CD14-positive monocyte (primary cell): ENCODE data around the gene BBS9. TPM values are rescaled to one million over a fixed set of nuclear protein-coding genes. Genes with fewer than 3 reads are reported as not detected.

ENCODE experiments used
- DNase-seq, 3 donors: peaks; one replicate each; pipeline ENCODE4 v3.0.0-alpha.2; 2011 to 2022
- H2AFZ ChIP-seq: 2 replicates; pipeline ENCODE4 v1.6.0; 2012; ENCODE audit warnings: mild to moderate bottlenecking, low read depth, low read length, inconsistent platforms; ENCODE audit not compliant: insufficient read depth, poor library complexity, severe bottlenecking
- H3K27ac ChIP-seq, 2 donors: 1 replicate in 1 of 2; 2 replicates in 1 of 2; pipeline ENCODE4 v1.5.1; 2012 to 2013; ENCODE audit warnings: low read length in 2 of 2, control low read depth in 1 of 2, inconsistent platforms in 1 of 2, low read depth in 1 of 2, mild to moderate bottlenecking in 1 of 2
- H3K27me3 ChIP-seq, 2 donors: one replicate each; pipeline versions ENCODE4 v1.6.0 to v1.6.1; 2011 to 2013; ENCODE audit warnings: low read length in 2 of 2; ENCODE audit not compliant: control insufficient read depth in 2 of 2, insufficient read depth in 2 of 2
- H3K36me3 ChIP-seq, 2 donors: replicated peaks in 1 of 2; 1 replicate in 1 of 2; 2 replicates in 1 of 2; pipeline versions ENCODE4 v1.5.1 to v1.6.1; 2012 to 2013; ENCODE audit warnings: low read length in 2 of 2, control low read depth in 1 of 2, inconsistent platforms in 1 of 2, mild to moderate bottlenecking in 1 of 2; ENCODE audit not compliant: insufficient read depth in 2 of 2, control insufficient read depth in 1 of 2
- H3K4me1 ChIP-seq, 2 donors: 1 replicate in 1 of 2; 2 replicates in 1 of 2; pipeline versions ENCODE4 v1.5.1 to v1.6.1; 2012 to 2013; ENCODE audit warnings: low read length in 2 of 2, control low read depth in 1 of 2, inconsistent platforms in 1 of 2, mild to moderate bottlenecking in 1 of 2, moderate library complexity in 1 of 2; ENCODE audit not compliant: insufficient read depth in 2 of 2, control insufficient read depth in 1 of 2
- H3K4me2 ChIP-seq: replicated peaks from 2 replicates; pipeline ENCODE3; 2012; ENCODE audit warnings: low read length, moderate library complexity, mild to moderate bottlenecking; ENCODE audit not compliant: poor library complexity, severe bottlenecking; ENCODE audit errors: extremely low read depth
- H3K4me3 ChIP-seq, 3 experiments: fragments of 200-600 bp in 1 of 3; sonication (generic) in 1 of 3; replicated peaks in 1 of 3; 1 replicate in 2 of 3; 2 replicates in 1 of 3; pipeline ENCODE4 v1.5.1; 2011 to 2013; ENCODE audit warnings: low read length in 3 of 3, mild to moderate bottlenecking in 3 of 3, control low read depth in 2 of 3, low read depth in 2 of 3, inconsistent platforms in 1 of 3, moderate library complexity in 1 of 3
- H3K79me2 ChIP-seq: 2 replicates; pipeline ENCODE4 v1.6.0; 2012; ENCODE audit warnings: mild to moderate bottlenecking, control low read depth, inconsistent platforms, low read length, moderate library complexity; ENCODE audit not compliant: insufficient read depth
- H3K9ac ChIP-seq: 2 replicates; pipeline ENCODE4 v1.6.0; 2017; ENCODE audit warnings: low read length, mild to moderate bottlenecking; ENCODE audit not compliant: insufficient read depth, poor library complexity, severe bottlenecking
- H3K9me3 ChIP-seq, 2 donors: replicated peaks in 1 of 2; 1 replicate in 1 of 2; 2 replicates in 1 of 2; pipeline versions ENCODE4 v1.5.1 to v1.6.1; 2012 to 2013; ENCODE audit warnings: low read length in 2 of 2, control low read depth in 1 of 2; ENCODE audit not compliant: control insufficient read depth in 1 of 2, insufficient read depth in 1 of 2
- H4K20me1 ChIP-seq: 2 replicates; pipeline ENCODE4 v1.6.0; 2012; ENCODE audit warnings: mild to moderate bottlenecking, low read length, control low read depth, moderate library complexity; ENCODE audit not compliant: insufficient read depth
- H3K27ac Mint-ChIP-seq, 7 donors: one replicate each; pipeline ENCODE4 v1.8.0; 2020; ENCODE audit warnings: mild to moderate bottlenecking in 7 of 7, mixed read lengths in 7 of 7, moderate library complexity in 6 of 7, inconsistent platforms in 2 of 7
- H3K27me3 Mint-ChIP-seq, 3 donors: one replicate each; pipeline ENCODE4 v1.8.0; 2021 to 2022; ENCODE audit warnings: low read depth in 3 of 3, mild to moderate bottlenecking in 3 of 3, mixed read lengths in 3 of 3, moderate library complexity in 3 of 3, inconsistent platforms in 1 of 3
- H3K36me3 Mint-ChIP-seq, 2 donors: one replicate each; pipeline ENCODE4 v1.8.0; 2020; ENCODE audit warnings: mixed read lengths in 2 of 2, inconsistent platforms in 1 of 2, mild to moderate bottlenecking in 1 of 2
- H3K4me1 Mint-ChIP-seq: one replicate; pipeline ENCODE4 v1.8.0; 2020; ENCODE audit warnings: mild to moderate bottlenecking, mixed read lengths
- H3K4me3 Mint-ChIP-seq, 2 donors: one replicate each; pipeline ENCODE4 v1.8.0; 2020; ENCODE audit warnings: mild to moderate bottlenecking in 2 of 2, mixed read lengths in 2 of 2, moderate library complexity in 1 of 2
- H3K9me3 Mint-ChIP-seq, 7 donors: one replicate each; pipeline ENCODE4 v1.8.0; 2020 to 2022; ENCODE audit warnings: mixed read lengths in 7 of 7, mild to moderate bottlenecking in 6 of 7, moderate library complexity in 6 of 7, inconsistent platforms in 2 of 7
- WGBS: methylation state at CpG from one replicate; pipeline ENCODE4 v1.1.5; 2013; ENCODE audit warnings: missing lambda C conversion rate; ENCODE audit not compliant: insufficient coverage; 5-methylcytosine and 5-hydroxymethylcytosine counted together
- intact Hi-C, 2 donors: fragments of 100-400 bp; cut with micrococcal nuclease; formaldehyde crosslinking; loops; one replicate each; pipeline versions ENCODE4 v1.15.0 to v1.15.1; 2023
- polyA plus RNA-seq, 3 donors: library from polyadenylated mRNA; depleted of rRNA in 1 of 3; unstranded in 2 of 3; stranded (reverse) in 1 of 3; fragments of 300-500 nt in 2 of 3; fragments of >200 nt in 1 of 3; fragmentation: Illumina TruSeq in 2 of 3; gene quantifications; 1 replicate in 2 of 3; 2 replicates in 1 of 3; pipeline ENCODE4 v1.2.3, GENCODE V29; 2012 to 2021
- TF ChIP-seq, protein P1 (sequence below): fragments of 200-600 bp; IDR thresholded peaks from one replicate; pipeline ENCODE4 v1.8.0; 2022; ENCODE audit warnings: antibody characterized with exemption, mild to moderate bottlenecking

The BBS9 gene
- polyA plus RNA-seq, 3 donors: 4.9 to 7.5 (median 6.8) TPM

DNA sequence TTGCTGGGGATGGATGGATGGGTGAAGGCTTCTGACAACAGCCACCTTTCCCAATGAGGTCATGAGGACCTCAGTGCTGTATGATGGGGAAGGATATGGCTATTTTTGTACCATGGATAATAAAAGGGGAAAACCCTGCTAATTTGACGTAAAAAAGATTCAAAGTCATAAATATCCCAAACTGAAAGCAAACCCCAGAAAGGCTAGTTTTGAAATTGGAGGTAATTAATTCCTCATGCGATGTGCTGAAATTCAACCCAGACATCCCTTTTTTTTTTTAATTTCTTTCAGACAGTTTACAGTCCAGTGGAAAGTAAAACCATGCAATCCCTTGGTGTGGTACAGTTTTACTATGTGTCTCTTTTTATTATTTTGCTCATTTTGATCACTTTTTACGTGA lies 521.5 kb downstream of the BBS9 start:
- DNase-seq: no peak

DNA sequence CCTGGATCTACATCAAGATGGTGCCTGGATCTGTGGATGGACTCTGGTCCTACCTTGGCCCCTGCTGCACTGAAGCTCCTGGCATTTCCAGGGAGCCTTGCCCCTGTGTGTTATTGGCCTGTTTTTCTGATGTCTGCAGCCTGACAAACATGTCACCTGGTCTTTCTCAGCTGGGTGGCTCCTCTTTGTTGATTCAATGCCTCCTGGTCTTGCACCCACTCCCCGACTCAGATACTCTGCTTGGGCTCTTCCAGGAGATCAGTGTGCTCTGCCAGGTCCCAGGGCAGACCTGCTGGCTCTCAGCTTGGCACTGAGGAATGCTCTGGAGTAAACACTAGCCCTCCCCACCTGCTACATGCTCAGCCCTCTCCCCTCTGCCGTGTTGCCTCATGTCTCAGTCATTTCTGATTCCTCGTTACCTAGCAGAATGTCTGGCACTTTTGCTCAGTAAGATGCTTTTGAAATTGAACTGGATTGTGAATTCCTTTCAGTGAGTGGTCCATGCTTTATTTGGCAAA lies 522.7 kb downstream of the BBS9 start:
- H3K36me3 ChIP-seq: no peaks in the 10 kb centered on the region
- H3K4me3 Mint-ChIP-seq: no peak overlapping the region
- H2AFZ ChIP-seq: no peak overlapping the region
- H3K36me3 Mint-ChIP-seq: no peaks in the 10 kb centered on the region
- H3K27me3 ChIP-seq: no peaks in the 10 kb centered on the region
- TF ChIP-seq, protein P1, sequence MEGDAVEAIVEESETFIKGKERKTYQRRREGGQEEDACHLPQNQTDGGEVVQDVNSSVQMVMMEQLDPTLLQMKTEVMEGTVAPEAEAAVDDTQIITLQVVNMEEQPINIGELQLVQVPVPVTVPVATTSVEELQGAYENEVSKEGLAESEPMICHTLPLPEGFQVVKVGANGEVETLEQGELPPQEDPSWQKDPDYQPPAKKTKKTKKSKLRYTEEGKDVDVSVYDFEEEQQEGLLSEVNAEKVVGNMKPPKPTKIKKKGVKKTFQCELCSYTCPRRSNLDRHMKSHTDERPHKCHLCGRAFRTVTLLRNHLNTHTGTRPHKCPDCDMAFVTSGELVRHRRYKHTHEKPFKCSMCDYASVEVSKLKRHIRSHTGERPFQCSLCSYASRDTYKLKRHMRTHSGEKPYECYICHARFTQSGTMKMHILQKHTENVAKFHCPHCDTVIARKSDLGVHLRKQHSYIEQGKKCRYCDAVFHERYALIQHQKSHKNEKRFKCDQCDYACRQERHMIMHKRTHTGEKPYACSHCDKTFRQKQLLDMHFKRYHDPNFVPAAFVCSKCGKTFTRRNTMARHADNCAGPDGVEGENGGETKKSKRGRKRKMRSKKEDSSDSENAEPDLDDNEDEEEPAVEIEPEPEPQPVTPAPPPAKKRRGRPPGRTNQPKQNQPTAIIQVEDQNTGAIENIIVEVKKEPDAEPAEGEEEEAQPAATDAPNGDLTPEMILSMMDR: no peak
- H3K4me1 Mint-ChIP-seq: no peaks in the 10 kb centered on the region
- no peak overlapping the region for H3K4me2 ChIP-seq
- no peaks in the 10 kb centered on the region for H3K9me3 ChIP-seq
- no peak for DNase-seq
- H3K4me1 ChIP-seq: no peaks in the 10 kb centered on the region
- intact Hi-C loops: no loop called here
- no peaks in the 10 kb centered on the region for H4K20me1 ChIP-seq
- no peak overlapping the region for H3K9ac ChIP-seq
- H3K27ac Mint-ChIP-seq: no peak overlapping the region
- H3K4me3 ChIP-seq: no peak overlapping the region
- H3K9me3 Mint-ChIP-seq: peaks cover 0 to 5% (median 0%) of the 10 kb centered on the region in 7 donors
- H3K79me2 ChIP-seq: no peaks in the 10 kb centered on the region
- 89% methylated on average over 1 of the region's 3 CpGs for WGBS
- H3K27me3 Mint-ChIP-seq: peaks cover 0 to 1% (median 1%) of the 10 kb centered on the region in 3 donors
- H3K27ac ChIP-seq: no peak overlapping the region

More for the DNA sequence above, 521.5 kb downstream of the BBS9 start:
- Histone ChIP-seq H3K4me3 (no peak overlapping the region), H3K4me1 (no peaks in the 10 kb centered on the region), H3K27me3 (no peaks in the 10 kb centered on the region), H3K27ac (no peak overlapping the region), H3K9ac (no peak overlapping the region), H4K20me1 (no peaks in the 10 kb centered on the region), H3K79me2 (no peaks in the 10 kb centered on the region), H3K9me3 (no peaks in the 10 kb centered on the region), H3K4me2 (no peak overlapping the region), H2AFZ (no peak overlapping the region), H3K36me3 (no peaks in the 10 kb centered on the region)
- H3K27ac Mint-ChIP-seq: no peak overlapping the region
- H3K36me3 Mint-ChIP-seq: no peaks in the 10 kb centered on the region
- H3K27me3 Mint-ChIP-seq: peaks cover 0 to 4% (median 1%) of the 10 kb centered on the region in 3 donors
- no peak overlapping the region for H3K4me3 Mint-ChIP-seq
- intact Hi-C loops: no loop called here
- no peaks in the 10 kb centered on the region for H3K4me1 Mint-ChIP-seq
- peaks cover 0 to 5% (median 1%) of the 10 kb centered on the region in 7 donors for H3K9me3 Mint-ChIP-seq
- TF ChIP-seq, protein P1: no peak
- no CpG with 5 or more reads among the region's 3 CpGs for WGBS
